Fibroblast of the conjunctiva (primary cell): Measurements from ENCODE around the gene NSMCE1.
A peak's percentile ranks its signal among the peaks of the same experiment; 100 is the strongest.

ENCODE experiments used
- DNase-seq: peaks from one replicate; pipeline ENCODE4 v3.0.0-alpha.2; 2010; ENCODE audit warnings: low read depth

NSMCE1 gene

GRCh38 chr16:27229891-27230470 is 38.6 kb downstream of the NSMCE1 start:
- DNase-seq: no peak

- DNase-seq: no peak
Measured at GRCh38 chr16:27228621-27229501, 39.7 kb downstream of the NSMCE1 start.

- DNase-seq: no peak
Measured at GRCh38 chr16:27228045-27228444, 40.5 kb downstream of the NSMCE1 start.

GRCh38 chr16:27226976-27227705 is 41.4 kb downstream of the NSMCE1 start:
- no peak for DNase-seq

GRCh38 chr16:27226476-27226875 is 42.1 kb downstream of the NSMCE1 start:
- DNase-seq: no peak

GRCh38 chr16:27225536-27226360 is 42.8 kb downstream of the NSMCE1 start:
- no peak for DNase-seq

- no peak for DNase-seq
Measured at GRCh38 chr16:27224741-27225300, 43.8 kb downstream of the NSMCE1 start.

- no peak for DNase-seq
Measured at GRCh38 chr16:27224271-27224737, 44.3 kb downstream of the NSMCE1 start.

GRCh38 chr16:27223701-27224100 is 44.9 kb downstream of the NSMCE1 start:
- no peak for DNase-seq

- DNase-seq: no peak
Measured at GRCh38 chr16:27223226-27223610, 45.4 kb downstream of the NSMCE1 start.

GRCh38 chr16:27222249-27223225 is 46.0 kb downstream of the NSMCE1 start:
- DNase-seq: no peak

GRCh38 chr16:27221576-27222248 is 46.9 kb downstream of the NSMCE1 start:
- DNase-seq: no peak

- DNase-seq: no peak
Measured at GRCh38 chr16:27220991-27221390, 47.6 kb downstream of the NSMCE1 start.

- DNase-seq: no peak
Measured at GRCh38 chr16:27220527-27220926, 48.0 kb downstream of the NSMCE1 start.

- DNase-seq: no peak
Measured at GRCh38 chr16:27220120-27220519, 48.5 kb downstream of the NSMCE1 start.

GRCh38 chr16:27219161-27219560 is 49.4 kb downstream of the NSMCE1 start:
- no peak for DNase-seq

GRCh38 chr16:27218756-27219155 is 49.8 kb downstream of the NSMCE1 start:
- no peak for DNase-seq

GRCh38 chr16:27217256-27217655 is 51.3 kb downstream of the NSMCE1 start:
- DNase-seq: peak; percentile 54

- DNase-seq: no peak
Measured at GRCh38 chr16:27216297-27216885, 52.2 kb downstream of the NSMCE1 start.
